ENCODE data around the gene ARRDC3. TPM values are rescaled to one million over a fixed set of nuclear protein-coding genes. Genes with fewer than 3 reads are reported as not detected.

The ARRDC3 gene
- polyA plus RNA-seq, 1 donor from 2014 or later, result 297 TPM

GRCh38 chr5:91374893-91375520 lies 8.1 kb downstream of the ARRDC3 start:
- H3F3A ChIP-seq (ENCODE audit: insufficient read depth, low read length, poor library complexity, severe bottlenecking), result peaks cover 23% of the 10 kb centered on the region
- H2AFZ ChIP-seq (ENCODE audit: low read depth, low read length), result no peak overlapping the region
- TF ChIP-seq TAF1 (IDR thresholded peaks at IDR 0.05; ENCODE audit: low read depth) (no peak), CTCF (IDR thresholded peaks at IDR 0.05; ENCODE audit: poor library complexity, severe bottlenecking) (no peak), MXI1 (conservative IDR thresholded peaks at IDR 0.05; ENCODE audit: poor library complexity, severe bottlenecking) (no peak), EZH2 (IDR thresholded peaks at IDR 0.05; ENCODE audit: borderline replicate concordance, insufficient read depth, low read length, poor library complexity, severe bottlenecking) (no peak), POLR2AphosphoS5 (IDR thresholded peaks at IDR 0.05) (no peak), SMC3 (conservative IDR thresholded peaks at IDR 0.05; ENCODE audit: poor library complexity) (no peak), EP300 (conservative IDR thresholded peaks at IDR 0.05; ENCODE audit: poor library complexity, severe bottlenecking) (no peak), RAD21 (conservative IDR thresholded peaks at IDR 0.05) (no peak)
- TF ChIP-seq, protein P1, sequence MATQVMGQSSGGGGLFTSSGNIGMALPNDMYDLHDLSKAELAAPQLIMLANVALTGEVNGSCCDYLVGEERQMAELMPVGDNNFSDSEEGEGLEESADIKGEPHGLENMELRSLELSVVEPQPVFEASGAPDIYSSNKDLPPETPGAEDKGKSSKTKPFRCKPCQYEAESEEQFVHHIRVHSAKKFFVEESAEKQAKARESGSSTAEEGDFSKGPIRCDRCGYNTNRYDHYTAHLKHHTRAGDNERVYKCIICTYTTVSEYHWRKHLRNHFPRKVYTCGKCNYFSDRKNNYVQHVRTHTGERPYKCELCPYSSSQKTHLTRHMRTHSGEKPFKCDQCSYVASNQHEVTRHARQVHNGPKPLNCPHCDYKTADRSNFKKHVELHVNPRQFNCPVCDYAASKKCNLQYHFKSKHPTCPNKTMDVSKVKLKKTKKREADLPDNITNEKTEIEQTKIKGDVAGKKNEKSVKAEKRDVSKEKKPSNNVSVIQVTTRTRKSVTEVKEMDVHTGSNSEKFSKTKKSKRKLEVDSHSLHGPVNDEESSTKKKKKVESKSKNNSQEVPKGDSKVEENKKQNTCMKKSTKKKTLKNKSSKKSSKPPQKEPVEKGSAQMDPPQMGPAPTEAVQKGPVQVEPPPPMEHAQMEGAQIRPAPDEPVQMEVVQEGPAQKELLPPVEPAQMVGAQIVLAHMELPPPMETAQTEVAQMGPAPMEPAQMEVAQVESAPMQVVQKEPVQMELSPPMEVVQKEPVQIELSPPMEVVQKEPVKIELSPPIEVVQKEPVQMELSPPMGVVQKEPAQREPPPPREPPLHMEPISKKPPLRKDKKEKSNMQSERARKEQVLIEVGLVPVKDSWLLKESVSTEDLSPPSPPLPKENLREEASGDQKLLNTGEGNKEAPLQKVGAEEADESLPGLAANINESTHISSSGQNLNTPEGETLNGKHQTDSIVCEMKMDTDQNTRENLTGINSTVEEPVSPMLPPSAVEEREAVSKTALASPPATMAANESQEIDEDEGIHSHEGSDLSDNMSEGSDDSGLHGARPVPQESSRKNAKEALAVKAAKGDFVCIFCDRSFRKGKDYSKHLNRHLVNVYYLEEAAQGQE (IDR thresholded peaks at IDR 0.05; ENCODE audit: borderline replicate concordance), result no peak
- no peaks in the 10 kb centered on the region for H3K27me3 ChIP-seq (ENCODE audit: insufficient read depth, low read depth, low read length)
- no peaks in the 10 kb centered on the region for H3K9me2 ChIP-seq (ENCODE audit: insufficient read depth, low read length)
- H3K27ac ChIP-seq (ENCODE audit: low read length), result peak overlapping the region; percentile 98
- peaks cover 98% of the 10 kb centered on the region for H3K79me2 ChIP-seq (replicated peaks; ENCODE audit: insufficient read depth, low read length)
- no peaks in the 10 kb centered on the region for H3K9me3 ChIP-seq (ENCODE audit: low read length)
- H3K4me3 ChIP-seq (ENCODE audit: low read length), result peak overlapping the region; percentile 82
- peak overlapping the region; percentile 96 for H3K4me2 ChIP-seq (ENCODE audit: low read length)
- peaks cover 79% of the 10 kb centered on the region for H4K20me1 ChIP-seq (ENCODE audit: insufficient read depth)
- H3K9ac ChIP-seq (ENCODE audit: low read length), result peak overlapping the region; percentile 100
- peaks cover 73% of the 10 kb centered on the region for H3K36me3 ChIP-seq (ENCODE audit: insufficient read depth, low read length)

DNA sequence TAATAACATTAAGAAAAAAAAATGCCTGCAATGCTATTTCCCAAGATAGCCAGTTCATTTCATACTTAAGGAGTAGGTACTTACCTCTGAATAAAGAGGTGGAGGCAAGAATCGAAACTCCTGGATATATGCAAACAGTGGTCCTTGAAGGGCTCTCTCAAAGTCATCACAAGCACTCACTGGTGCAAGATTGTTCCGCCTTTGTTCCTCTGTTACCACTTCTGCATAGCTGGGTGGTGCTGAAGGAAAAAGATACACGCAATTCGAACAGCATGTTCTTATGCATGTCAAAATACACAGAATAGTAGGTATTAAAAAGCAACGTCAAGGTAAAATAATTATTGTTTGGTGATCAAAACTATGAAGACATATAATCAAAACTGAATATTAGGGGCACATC lies 9.5 kb downstream of the ARRDC3 start:
- peak overlapping the region; percentile 98 for H3K27ac ChIP-seq (ENCODE audit: low read length)
- no peak for TF ChIP-seq POLR2AphosphoS5 (IDR thresholded peaks at IDR 0.05)
- TF ChIP-seq, protein P1 (IDR thresholded peaks at IDR 0.05; ENCODE audit: borderline replicate concordance), result peak; percentile 37
- peaks cover 75% of the 10 kb centered on the region for H3K36me3 ChIP-seq (ENCODE audit: insufficient read depth, low read length)
- peak overlapping the region; percentile 82 for H3K4me3 ChIP-seq (ENCODE audit: low read length)
- peak overlapping the region; percentile 45 for H3K9ac ChIP-seq (ENCODE audit: low read length)
- H2AFZ ChIP-seq (ENCODE audit: low read depth, low read length), result no peak overlapping the region
- peaks cover 13% of the 10 kb centered on the region for H3F3A ChIP-seq (ENCODE audit: insufficient read depth, low read length, poor library complexity, severe bottlenecking)
- peak overlapping the region; percentile 96 for H3K4me2 ChIP-seq (ENCODE audit: low read length)
- peaks cover 92% of the 10 kb centered on the region for H4K20me1 ChIP-seq (ENCODE audit: insufficient read depth)
- peaks cover 100% of the 10 kb centered on the region for H3K79me2 ChIP-seq (replicated peaks; ENCODE audit: insufficient read depth, low read length)
- no peaks in the 10 kb centered on the region for H3K9me2 ChIP-seq (ENCODE audit: insufficient read depth, low read length)
- no peaks in the 10 kb centered on the region for H3K9me3 ChIP-seq (ENCODE audit: low read length)
- H3K27me3 ChIP-seq (ENCODE audit: insufficient read depth, low read depth, low read length), result no peaks in the 10 kb centered on the region

Data from neural cell (in vitro differentiated cells).